HK-2 (cell line): ENCODE measurements around the gene SPRR2B.
"Not testable (repeated sequence)": the region's sequence is repeated elsewhere in the genome, so short reads cannot be mapped to it uniquely, and the experiment has no call there.

ENCODE experiments used
- DNase-seq: peaks from one replicate; pipeline ENCODE4 v3.0.0-alpha.2; 2018; ENCODE audit not compliant: unreplicated experiment

The SPRR2B gene

DNA sequence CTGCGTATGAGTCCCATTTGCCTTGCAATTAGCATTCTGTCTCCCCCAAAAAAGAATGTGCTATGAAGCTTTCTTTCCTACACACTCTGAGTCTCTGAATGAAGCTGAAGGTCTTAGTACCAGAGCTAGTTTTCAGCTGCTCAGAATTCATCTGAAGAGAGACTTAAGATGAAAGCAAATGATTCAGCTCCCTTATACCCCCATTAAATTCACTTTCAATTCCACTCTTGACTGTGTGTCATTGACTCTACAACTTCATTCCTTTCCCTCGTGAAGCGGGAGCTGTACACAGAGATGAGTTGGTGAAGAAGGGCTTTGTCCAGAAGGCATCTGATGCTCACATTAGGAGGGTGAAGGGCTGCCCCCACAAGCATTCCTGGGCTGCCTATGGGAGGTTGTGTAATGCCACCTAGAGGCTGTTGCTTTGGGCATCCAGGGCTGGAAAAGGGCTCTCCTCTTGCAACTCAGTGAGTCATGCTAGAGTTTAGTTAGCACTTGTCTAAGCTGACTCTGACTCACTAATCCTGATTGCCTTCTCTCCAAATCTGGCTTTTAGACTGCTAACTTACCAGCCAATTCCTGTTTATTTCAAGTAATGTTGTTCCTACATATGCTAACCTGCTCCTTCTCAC is 38.6 kb downstream of the SPRR2B start:
- DNase-seq: peak; percentile 57

DNA sequence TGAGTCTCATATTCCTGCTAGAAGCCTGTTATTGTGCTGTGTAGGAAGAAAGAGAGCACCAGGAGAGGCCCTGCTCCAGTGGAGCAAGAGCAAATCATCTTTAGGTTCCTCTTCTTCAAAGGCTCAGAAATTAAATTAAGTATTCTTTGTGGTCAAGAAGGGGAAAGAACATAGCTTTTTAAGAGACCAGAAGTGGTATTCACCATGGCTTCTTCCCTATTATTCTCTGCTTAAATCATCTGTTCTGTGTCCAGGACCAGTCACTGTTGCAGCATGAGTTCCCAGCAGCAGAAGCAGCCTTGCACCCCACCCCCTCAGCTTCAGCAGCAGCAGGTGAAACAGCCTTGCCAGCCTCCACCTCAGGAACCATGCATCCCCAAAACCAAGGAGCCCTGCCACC is 39.3 kb downstream of the SPRR2B start:
- no peak for DNase-seq

DNA sequence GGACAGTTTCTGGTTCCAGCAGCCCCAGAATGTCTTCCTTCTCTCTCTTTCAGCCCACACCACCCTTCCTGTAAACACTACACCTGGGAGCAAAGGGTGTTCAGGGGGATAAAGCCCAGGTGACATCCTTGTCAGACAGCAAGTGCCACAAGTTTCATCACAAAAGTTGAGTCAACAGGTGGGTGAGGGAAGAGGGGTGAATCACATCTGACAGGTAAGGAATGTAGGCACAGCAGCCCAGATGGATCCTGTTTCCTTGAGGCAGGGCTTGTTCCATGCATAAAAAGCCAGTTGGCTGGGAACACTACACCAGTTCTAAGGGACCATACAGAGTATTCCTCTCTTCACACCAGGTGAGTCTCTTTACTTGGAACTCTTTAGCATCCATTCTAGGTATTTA is 40.5 kb downstream of the SPRR2B start, which contains the start of gene SPRR1B:
Gene SPRR1B (plus strand): TSS at position 309 of the 400 bp plus-strand sequence. CDS start 1,143 bp downstream, outside the sequence.
- DNase-seq: no peak

- no peak for DNase-seq
Observed at GRCh38 chr1:153028766-153029165, 42.6 kb downstream of the SPRR2B start.

DNA sequence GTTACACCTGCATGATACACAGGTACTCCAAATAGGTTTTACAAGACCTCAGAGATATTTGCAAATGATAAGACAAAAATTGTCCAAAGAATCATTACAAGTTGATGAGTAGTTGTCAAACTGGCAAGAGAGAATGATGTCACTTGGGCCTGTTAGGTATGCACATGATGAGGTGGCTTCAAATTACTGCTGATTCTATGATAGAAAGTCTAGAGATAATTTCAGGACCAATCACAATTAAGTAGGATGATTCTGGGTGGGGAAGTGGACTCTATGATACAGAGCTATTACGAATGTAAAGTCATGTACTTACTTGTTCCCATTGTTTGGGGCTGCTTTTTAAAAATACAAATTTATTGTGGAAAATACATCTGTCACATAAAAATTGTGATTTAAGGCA is 45.6 kb downstream of the SPRR2B start:
- no peak for DNase-seq

- DNase-seq: no peak
Observed at GRCh38 chr1:153024413-153024812, 47.0 kb downstream of the SPRR2B start.

DNA sequence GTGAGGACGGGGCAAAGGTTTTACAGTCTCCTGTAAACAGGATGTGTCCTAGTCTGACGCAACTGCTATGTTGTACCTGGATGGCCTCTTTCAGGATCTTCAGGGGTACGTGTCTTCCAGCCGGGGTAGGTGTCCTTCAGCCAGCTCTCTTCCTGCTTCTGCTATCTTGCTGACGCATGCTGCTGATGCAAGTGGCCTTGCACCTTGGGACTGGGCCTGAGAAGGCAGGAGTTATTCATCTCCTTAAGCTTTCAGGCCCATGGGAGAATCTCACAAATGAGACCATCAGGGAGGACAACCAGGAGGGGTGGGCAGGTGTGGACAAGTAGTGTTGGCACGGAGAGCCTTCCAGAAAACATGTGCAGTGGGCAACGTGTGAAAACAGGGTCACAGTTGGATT is 48.3 kb downstream of the SPRR2B start:
- DNase-seq: no peak

DNA sequence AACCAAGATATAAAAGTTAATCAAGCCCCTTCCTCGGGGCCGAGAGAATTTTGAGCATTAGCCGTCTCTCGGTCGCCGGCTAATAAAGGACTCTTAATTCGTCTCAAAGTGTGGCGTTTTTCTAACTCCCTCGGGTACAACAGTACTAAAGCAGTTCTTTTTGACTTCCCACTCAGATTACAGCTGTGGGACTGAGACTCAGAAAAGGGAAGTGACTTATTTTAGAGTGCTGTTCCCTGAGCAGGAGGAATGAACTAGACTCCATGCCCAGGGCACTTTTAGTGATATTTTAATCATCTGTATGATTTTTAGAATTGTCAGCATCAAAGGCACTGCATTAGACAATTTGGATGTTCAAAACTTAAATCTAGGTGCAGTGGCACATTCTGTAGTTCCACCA is 49.1 kb downstream of the SPRR2B start:
- DNase-seq: not testable (repeated sequence)

DNA sequence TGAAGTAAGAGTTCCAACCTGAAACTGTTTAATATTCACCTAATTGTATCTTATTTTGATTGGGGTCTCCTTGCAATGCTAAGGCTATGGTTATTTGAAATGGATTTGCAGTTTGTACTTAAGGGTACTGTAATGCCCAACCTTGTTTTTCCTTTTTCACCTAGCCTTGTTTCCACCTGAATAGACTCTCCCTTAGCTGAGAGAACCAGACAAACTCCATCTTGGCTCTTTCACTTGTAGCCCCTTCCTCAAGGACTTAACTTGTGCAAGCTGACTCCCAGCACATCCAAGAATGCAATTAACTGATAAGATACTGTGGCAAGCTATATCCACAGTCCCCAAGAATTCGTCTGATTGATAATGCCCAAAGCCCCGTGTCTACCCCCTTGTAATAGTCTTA is 49.6 kb downstream of the SPRR2B start:
- DNase-seq: not testable (repeated sequence)
